ENCODE data around the gene PLAGL2.
"Not testable (repeated sequence)": the region's sequence is repeated elsewhere in the genome, so short reads cannot be mapped to it uniquely, and the experiment has no call there.

PLAGL2 gene, protein sequence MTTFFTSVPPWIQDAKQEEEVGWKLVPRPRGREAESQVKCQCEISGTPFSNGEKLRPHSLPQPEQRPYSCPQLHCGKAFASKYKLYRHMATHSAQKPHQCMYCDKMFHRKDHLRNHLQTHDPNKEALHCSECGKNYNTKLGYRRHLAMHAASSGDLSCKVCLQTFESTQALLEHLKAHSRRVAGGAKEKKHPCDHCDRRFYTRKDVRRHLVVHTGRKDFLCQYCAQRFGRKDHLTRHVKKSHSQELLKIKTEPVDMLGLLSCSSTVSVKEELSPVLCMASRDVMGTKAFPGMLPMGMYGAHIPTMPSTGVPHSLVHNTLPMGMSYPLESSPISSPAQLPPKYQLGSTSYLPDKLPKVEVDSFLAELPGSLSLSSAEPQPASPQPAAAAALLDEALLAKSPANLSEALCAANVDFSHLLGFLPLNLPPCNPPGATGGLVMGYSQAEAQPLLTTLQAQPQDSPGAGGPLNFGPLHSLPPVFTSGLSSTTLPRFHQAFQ

DNA sequence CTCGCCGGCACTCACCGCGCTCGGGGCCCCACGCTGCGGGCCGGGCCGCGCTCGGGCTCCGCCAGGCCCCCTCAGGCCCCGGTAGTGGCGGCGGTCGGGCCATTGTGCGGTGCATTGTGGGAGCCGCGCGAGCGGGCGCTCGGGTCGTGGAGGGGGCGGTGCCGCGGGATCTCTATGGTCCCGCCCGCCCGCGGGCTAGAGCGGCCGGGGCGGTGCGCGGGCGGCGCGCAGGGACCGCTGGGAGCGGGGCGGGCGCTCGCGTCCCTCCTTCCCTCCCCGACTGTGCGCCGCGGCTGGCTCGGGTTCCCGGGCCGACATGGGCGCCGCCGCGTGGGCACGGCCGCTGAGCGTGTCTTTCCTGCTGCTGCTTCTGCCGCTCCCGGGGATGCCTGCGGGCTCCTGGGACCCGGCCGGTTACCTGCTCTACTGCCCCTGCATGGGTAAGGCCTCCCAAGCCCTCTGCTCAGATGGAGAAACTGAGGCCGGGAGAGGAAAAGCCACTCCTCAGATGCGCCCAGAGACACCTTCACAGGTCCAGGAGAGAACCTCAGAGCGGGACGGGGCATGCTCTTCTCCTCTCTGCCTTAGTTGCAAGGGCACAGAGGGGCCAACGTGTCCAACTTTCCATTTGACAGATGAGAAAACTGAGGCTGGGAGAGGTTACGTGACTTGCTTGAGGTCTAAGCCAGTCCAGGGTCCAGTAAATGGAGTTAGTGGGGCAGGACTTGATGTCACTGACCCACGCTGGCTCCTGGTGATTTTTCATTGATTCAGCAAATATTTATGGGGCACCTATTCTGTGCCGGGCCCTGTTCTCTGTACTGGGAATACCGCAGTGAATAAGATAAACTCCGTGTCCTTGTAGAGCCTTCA is at the start of gene PLAGL2, which contains the start of gene POFUT1:
Gene PLAGL2 (minus strand): TSS at position 118 of the 873 bp plus-strand sequence. CDS start 5,565 bp downstream, outside the sequence.
Gene POFUT1 (plus strand): TSS at position 255 of the 873 bp plus-strand sequence. CDS start 62 bp downstream, at position 317.
- DNase-seq, result peak; percentile 93

DNA sequence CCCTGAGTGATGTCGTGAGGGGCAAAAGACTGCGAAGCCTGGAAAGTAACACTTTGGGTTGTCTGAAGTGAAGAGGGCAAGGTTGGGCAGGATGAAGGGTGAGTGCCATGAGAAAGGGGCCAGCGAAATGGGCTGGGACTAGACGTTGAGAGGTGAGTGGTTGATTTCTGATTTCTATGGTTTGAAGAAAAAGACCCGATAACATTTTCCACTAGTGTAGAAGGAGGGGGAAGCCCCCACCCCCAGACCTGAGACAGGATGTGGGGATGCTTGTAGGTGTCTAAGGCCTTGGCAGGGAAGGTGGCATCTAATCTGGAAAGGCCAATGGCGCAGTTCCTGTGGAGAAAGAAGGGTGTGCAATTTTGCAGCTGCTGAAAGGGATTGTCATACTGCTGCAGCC is 44.6 kb upstream of the PLAGL2 start:
- DNase-seq, result peak; percentile 35

- DNase-seq, result no peak
Measured at GRCh38 chr20:32251470-32251869, 43.9 kb upstream of the PLAGL2 start.

DNA sequence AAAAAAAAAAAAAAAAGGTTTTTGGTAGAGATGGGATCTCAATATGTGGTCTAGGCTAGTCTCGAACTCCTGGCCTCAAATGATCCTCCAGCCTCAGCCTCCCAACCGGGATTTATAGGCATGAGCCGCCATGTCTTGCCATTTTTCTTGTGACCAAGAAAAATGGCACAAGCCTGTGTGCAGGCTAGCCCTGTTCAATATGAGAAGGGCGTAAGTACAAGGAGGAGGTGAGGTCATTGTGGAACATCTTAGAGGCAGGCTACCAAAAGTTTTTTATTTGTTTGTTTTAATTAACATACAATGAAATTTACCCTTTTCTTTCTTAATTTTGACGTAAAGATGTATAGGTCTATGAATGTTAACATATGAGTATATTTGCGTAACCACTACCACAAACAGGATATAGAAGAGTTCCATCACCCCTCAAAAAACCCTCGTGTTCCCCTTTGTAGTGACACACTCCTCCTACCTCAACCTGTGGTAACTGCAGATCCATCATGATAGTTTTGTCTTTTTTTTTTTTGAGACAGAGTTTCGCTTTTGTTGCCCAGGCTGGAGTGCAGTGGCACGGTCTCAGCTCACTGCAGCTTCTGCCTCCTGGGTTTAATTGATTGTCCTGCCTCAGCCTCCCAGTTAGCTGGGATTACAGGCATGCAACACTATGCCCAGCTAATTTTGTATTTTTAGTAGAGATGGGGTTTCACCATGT is 41.6 kb upstream of the PLAGL2 start:
- DNase-seq, result peak; percentile 25

DNA sequence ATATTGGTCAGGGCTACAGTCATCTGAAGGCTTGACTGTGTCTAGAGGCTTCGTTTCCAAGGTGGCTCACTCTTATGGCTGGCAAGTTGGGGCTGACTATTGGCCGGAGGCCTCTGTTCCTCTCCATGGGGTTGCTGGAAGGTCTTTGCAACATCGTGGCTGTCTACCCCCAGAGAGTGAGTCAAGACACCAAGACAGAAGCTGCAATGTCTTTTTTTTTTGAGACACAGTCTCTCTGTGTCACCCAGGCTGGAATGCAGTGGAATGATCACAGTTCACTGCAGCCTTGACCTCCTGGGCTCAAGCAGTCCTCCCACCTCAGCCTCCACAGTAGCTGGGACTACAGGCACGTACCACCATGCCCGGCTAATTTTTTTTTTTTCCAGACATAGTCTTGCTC is 40.5 kb upstream of the PLAGL2 start:
- no peak for DNase-seq

DNA sequence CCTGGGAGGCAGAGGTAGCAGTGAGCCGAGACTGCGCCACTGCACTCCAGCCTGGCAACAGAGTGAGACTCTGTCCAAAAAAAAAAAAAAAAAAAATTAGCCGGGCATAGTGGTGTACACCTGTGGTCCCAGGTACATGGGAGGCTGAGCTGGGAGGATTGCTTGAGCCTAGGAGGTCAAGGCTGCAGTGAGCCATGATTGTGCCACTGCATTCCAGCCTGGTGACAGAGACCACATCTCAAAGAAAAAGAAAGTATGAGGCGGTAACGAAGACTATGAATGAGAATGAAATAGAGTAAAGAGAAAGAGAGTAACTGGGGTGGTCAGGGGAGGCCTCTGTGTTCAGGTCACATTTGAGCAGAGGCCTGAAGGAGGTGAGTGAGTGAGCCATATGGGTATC is 38.7 kb upstream of the PLAGL2 start:
- not testable (repeated sequence) for DNase-seq

GRCh38 chr20:32244959-32245358 is 37.4 kb upstream of the PLAGL2 start:
- DNase-seq, result no peak

DNA sequence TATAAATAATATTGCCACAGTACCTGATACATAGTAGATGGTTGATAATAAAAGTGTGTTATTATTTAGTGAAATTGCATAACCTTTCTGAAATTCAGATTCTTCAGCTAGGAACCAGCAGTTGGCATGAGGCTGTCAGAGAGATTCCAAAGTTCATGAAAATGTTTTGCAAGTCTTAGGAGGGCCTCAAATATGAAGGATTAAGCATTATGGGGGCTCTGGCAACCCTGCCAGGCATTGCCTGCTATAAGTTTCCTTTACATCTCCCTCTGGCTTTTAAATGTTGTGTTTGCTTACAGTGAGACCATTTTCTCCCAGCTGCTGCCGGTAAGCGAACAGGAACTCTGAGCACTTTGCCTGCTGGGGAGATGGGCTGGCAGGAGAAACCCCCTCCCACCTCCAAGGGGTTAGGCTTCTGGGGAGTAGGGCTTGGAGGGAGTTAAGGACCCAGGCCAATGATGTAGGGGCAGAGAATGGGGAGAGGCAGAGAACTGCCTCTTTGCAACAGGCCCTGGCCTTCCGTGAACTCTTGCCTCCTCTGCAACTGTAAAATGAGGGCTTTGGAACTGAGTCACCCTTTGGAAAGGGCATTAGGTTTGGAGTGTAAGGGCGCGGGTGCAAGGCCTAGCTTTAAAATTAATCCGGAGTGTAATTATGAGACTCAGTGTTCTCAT is 36.7 kb upstream of the PLAGL2 start:
- DNase-seq, result no peak

DNA sequence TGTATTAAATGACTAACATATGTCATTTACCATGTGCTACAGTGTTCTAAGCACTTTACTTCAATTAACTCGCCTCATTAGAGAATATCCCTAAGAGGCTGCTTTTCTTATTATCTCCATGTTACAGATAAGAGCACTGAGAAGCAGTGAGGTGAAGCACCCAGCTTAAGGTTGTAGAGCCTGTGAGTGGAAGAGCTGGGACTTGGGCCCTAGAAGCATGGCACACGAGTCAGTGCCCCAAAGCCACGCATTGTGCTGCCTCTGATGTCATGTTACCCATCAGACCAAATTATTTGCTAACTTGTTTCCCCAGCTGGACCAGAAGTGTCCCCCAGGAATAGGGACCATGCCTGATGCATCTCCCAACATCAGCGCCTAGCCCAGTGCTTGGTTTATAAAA is 34.3 kb upstream of the PLAGL2 start:
- no peak for DNase-seq

- DNase-seq, result no peak
Measured at GRCh38 chr20:32240205-32240604, 32.7 kb upstream of the PLAGL2 start.

GRCh38 chr20:32238483-32239425 is 31.2 kb upstream of the PLAGL2 start:
- DNase-seq, result no peak

DNA sequence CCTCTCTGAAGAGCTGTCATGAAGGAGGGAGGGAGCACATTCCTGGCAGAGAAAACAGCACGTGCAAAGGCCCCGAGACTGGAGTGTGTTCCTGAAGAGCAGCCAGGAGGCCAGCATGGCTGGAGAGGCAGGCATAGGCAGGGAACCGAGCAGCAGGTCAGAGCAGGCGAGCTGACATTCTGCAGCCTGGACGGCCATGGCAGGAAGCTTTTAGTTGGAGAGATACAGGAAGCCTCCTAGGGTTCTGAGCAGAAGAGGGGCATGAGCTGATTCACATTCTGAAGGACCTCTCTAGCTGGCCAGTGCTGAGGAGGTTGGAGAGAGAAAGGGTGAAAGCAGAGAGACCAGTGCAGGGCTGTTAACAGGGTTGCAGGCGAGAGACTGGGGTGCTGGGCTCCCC is 29.9 kb upstream of the PLAGL2 start:
- no peak for DNase-seq

GRCh38 chr20:32236819-32237218 is 29.3 kb upstream of the PLAGL2 start:
- DNase-seq, result no peak

- no peak for DNase-seq
Measured at GRCh38 chr20:32236048-32236533, 28.5 kb upstream of the PLAGL2 start.

DNA sequence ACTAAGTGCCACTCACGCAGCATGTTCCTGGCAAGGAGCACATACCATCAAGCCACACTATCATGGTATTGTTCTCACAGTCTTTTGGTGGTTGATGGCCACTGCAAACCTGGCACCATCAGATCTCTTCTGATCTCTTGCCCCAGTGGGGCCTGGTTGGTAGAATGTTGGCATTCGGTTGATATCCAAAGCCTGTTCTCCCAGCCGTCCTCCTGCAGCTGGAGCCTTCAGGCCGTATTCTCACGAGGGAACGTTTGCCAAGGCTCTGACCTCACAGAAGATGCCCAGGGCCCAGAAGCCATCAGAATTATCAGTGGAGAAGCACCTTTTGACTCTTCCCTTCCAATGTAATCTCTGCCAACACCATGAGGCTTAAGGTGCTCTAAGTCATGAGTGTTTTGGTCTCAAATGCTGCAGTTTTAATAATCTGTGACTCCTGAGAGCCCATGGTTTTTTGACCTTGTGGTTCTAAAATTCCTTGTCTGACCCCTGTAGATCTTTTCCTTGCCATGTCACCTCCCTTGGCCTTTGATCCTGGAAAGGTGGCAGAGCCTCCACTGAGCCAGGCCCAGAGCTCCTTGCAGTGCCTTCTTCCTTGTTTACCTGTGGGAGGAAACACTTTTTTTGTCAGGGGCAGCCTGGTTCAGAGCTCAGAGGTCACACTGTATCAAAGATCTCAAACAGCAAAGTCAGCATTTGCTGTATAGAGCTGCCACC is 27.9 kb upstream of the PLAGL2 start:
- DNase-seq, result no peak

GRCh38 chr20:32234135-32234808 is 26.7 kb upstream of the PLAGL2 start:
- DNase-seq, result no peak

DNA sequence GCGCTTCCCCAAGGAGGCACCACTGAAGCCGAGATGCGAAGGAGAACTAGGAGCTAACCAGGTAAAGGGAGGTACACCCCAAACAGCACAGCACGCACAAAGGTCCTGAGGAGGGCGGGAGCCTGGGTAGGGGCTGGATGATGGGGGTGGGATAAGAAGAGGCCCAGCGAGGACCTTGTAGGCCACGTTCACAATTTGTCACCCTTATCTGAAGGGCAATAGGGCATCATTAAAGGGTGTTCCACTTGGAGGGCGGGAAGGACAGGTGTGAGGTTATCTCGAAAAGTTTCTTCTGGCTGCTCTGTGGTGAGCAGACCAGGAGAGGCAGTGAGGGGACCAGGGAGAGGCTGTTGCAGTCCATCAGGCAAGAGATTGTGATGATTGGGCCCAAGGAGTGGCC is 25.7 kb upstream of the PLAGL2 start:
- no peak for DNase-seq

DNA sequence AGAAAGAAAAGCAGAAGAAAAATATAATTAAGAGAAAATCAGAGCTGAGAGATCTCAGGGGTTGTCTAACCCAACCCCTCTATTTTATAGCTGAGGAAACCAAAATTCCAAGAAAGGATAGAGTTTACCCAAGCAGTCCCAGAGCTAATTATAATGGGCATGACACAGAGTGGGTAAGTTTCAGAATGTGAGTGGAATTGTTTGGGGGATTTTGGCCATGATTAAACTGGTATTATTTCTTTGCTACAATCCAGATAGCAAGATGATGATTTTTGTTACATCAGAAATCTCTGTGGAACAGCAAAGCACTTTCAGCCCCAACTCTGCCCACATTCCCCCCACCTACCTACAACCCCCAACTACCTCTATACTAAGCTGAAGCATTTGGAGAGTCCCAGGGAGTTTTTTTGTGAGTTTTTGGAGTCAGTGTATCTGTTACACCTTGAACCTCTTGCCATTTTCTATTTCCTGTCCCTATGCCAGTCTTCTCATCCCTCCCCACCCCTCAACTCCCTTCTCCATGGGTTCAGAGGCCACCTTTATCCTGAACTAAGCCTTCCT is 24.9 kb upstream of the PLAGL2 start:
- no peak for DNase-seq

DNA sequence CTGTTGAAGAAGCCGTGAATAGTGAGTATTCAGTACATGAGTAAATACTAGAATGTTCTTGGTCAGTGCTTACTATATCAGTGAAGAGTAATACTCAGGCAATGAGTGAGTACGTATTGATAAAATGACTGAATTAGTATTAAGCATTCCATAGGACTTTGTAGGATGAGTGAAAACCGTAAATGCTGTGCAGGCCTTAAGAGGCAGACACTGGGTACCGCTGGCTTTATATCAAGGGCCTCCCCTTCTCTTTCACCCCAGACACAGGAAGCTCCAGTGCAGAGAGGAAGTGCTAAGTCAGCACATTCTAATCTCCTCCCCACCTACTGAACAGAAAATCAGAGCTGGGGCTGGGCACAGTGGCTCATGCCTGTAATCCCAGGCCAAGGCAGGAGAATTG is 24.3 kb upstream of the PLAGL2 start:
- DNase-seq, result peak; percentile 29
